H1 (cell line): ENCODE data around the gene WDFY3. TPM values are rescaled to one million over a fixed set of nuclear protein-coding genes. Genes with fewer than 3 reads are reported as not detected.

Experiments used
- CTCF ChIA-PET: fragments of 300-600 bp; sonication (Branson Sonifier 250); formaldehyde crosslinking; loops from one replicate; lab custom pipeline; 2021; ENCODE audit not compliant: partially characterized antibody; lab: Charles Lee
- POLR2A ChIA-PET: fragments of 300-600 bp; sonication (Branson Sonifier 250); formaldehyde crosslinking; loops from one replicate; lab custom pipeline; 2021; ENCODE audit warnings: inconsistent platforms; ENCODE audit not compliant: partially characterized antibody; lab: Charles Lee
- DNase-seq, 2 experiments: peaks; one replicate each; pipeline versions ENCODE4 v3.0.0 to v3.0.0-alpha.2; 2010 to 2022; ENCODE audit warnings: low spot score in 2 of 2, low read depth in 1 of 2, mixed read lengths in 1 of 2
- FAIRE-seq: peaks from 2 replicates; lab custom pipeline; 2011; peaks lifted over from hg19 to GRCh38; lab: Jason Lieb, UNC
- H2AFZ ChIP-seq: 2 replicates; pipeline ENCODE4 v1.8.1; 2012; ENCODE audit warnings: low read length, inconsistent platforms
- H2AK5ac ChIP-seq: 2 replicates; pipeline ENCODE4 v1.6.1; 2013; ENCODE audit warnings: low read depth, low read length
- H2BK120ac ChIP-seq: replicated peaks from 2 replicates; pipeline ENCODE3; 2013; ENCODE audit warnings: low read depth, low read length, inconsistent platforms
- H2BK12ac ChIP-seq: 2 replicates; pipeline ENCODE4 v1.6.1; 2013; ENCODE audit warnings: low read depth, low read length
- H2BK15ac ChIP-seq: 2 replicates; pipeline ENCODE4 v1.6.1; 2013; ENCODE audit warnings: low read length
- H2BK20ac ChIP-seq: 2 replicates; pipeline ENCODE4 v1.6.1; 2013; ENCODE audit warnings: low read length
- H2BK5ac ChIP-seq: 2 replicates; pipeline ENCODE4 v1.6.1; 2013; ENCODE audit warnings: low read depth, low read length
- H3K14ac ChIP-seq: 2 replicates; pipeline ENCODE4 v1.6.1; 2013; ENCODE audit warnings: inconsistent platforms; ENCODE audit not compliant: insufficient read length
- H3K18ac ChIP-seq: 2 replicates; pipeline ENCODE4 v1.6.1; 2013; ENCODE audit warnings: low read length; ENCODE audit errors: extremely low read depth
- H3K23ac ChIP-seq: 2 replicates; pipeline ENCODE4 v1.6.1; 2013; ENCODE audit warnings: inconsistent platforms; ENCODE audit not compliant: insufficient read length
- H3K23me2 ChIP-seq: 2 replicates; pipeline ENCODE4 v1.6.1; 2013; ENCODE audit warnings: low read depth, low read length
- H3K27ac ChIP-seq: 2 replicates; pipeline ENCODE4 v1.6.1; 2011; ENCODE audit warnings: low read depth, low read length, inconsistent platforms
- H3K27me3 ChIP-seq, 4 experiments: replicated peaks in 1 of 4; 1 replicate in 1 of 4; 2 replicates in 3 of 4; pipeline versions ENCODE4 v1.6.1 to v1.8.1; 2011 to 2013; ENCODE audit warnings: low read length in 3 of 4, mild to moderate bottlenecking in 3 of 4, inconsistent platforms in 2 of 4, mixed read lengths in 2 of 4, moderate library complexity in 1 of 4; ENCODE audit not compliant: control insufficient read depth in 3 of 4, insufficient read depth in 3 of 4; ENCODE audit errors: extremely low read depth in 1 of 4
- H3K36me3 ChIP-seq, 4 experiments: 2 replicates each; pipeline versions ENCODE4 v1.6.1 to v1.8.1; 2011 to 2013; ENCODE audit warnings: mild to moderate bottlenecking in 4 of 4, low read length in 3 of 4, moderate library complexity in 2 of 4, control low read depth in 1 of 4, inconsistent platforms in 1 of 4; ENCODE audit not compliant: insufficient read depth in 4 of 4, control insufficient read depth in 2 of 4
- H3K4ac ChIP-seq: replicated peaks from 2 replicates; pipeline ENCODE3; 2013; ENCODE audit warnings: low read length, low read depth, mixed read lengths, inconsistent platforms; ENCODE audit not compliant: insufficient read length
- H3K4me1 ChIP-seq, 4 experiments: replicated peaks in 1 of 4; 1 replicate in 1 of 4; 2 replicates in 3 of 4; pipeline versions ENCODE4 v1.6.1 to v1.8.1; 2011 to 2013; ENCODE audit warnings: low read length in 3 of 4, inconsistent platforms in 2 of 4, mixed read lengths in 1 of 4; ENCODE audit not compliant: insufficient read depth in 4 of 4, control insufficient read depth in 3 of 4
- H3K4me2 ChIP-seq, 2 experiments: 2 replicates each; pipeline versions ENCODE4 v1.6.1 to v1.8.1; 2011 to 2013; ENCODE audit warnings: low read depth in 2 of 2, low read length in 2 of 2, control low read depth in 1 of 2, inconsistent platforms in 1 of 2, mild to moderate bottlenecking in 1 of 2; ENCODE audit not compliant: insufficient read depth in 1 of 2
- H3K4me3 ChIP-seq, 4 experiments: fragments of 200-600, 300-600 bp in 1 of 4; sonication (generic), shearing (Covaris generic), sonication (Bioruptor Twin) in 1 of 4; 2 replicates each; pipeline versions ENCODE4 v1.5.1 to v1.8.1; 2011 to 2016; ENCODE audit warnings: low read length in 4 of 4, low read depth in 3 of 4, control low read depth in 2 of 4, inconsistent platforms in 2 of 4, mild to moderate bottlenecking in 2 of 4, mixed read lengths in 1 of 4, moderate library complexity in 1 of 4; ENCODE audit not compliant: insufficient read depth in 2 of 4; ENCODE audit errors: extremely low read depth in 1 of 4
- H3K56ac ChIP-seq: replicated peaks from 2 replicates; pipeline ENCODE3; 2013; ENCODE audit warnings: low read depth, mild to moderate bottlenecking, mixed read lengths, low read length, inconsistent platforms; ENCODE audit not compliant: insufficient read length
- H3K79me1 ChIP-seq: 2 replicates; pipeline ENCODE4 v1.6.1; 2013; ENCODE audit warnings: low read depth, low read length, control low read depth
- H3K79me2 ChIP-seq, 2 experiments: 2 replicates each; pipeline versions ENCODE4 v1.6.1 to v1.8.1; 2012 to 2013; ENCODE audit warnings: low read length in 2 of 2, mild to moderate bottlenecking in 2 of 2, inconsistent platforms in 1 of 2; ENCODE audit not compliant: insufficient read depth in 2 of 2, control insufficient read depth in 1 of 2
- H3K9ac ChIP-seq, 4 experiments: replicated peaks in 1 of 4; 1 replicate in 1 of 4; 2 replicates in 3 of 4; pipeline versions ENCODE4 v1.6.1 to v1.8.1; 2011 to 2013; ENCODE audit warnings: low read depth in 3 of 4, low read length in 3 of 4, control low read depth in 2 of 4, mild to moderate bottlenecking in 2 of 4, moderate library complexity in 2 of 4, inconsistent platforms in 1 of 4; ENCODE audit errors: extremely low read depth in 1 of 4
- H3K9me3 ChIP-seq, 2 experiments: 2 replicates each; pipeline versions ENCODE4 v1.6.1 to v1.8.1; 2012 to 2013; ENCODE audit warnings: mild to moderate bottlenecking in 2 of 2, moderate library complexity in 2 of 2, control low read depth in 1 of 2, inconsistent platforms in 1 of 2, low read depth in 1 of 2, low read length in 1 of 2, mixed read lengths in 1 of 2; ENCODE audit not compliant: insufficient read depth in 2 of 2
- H4K20me1 ChIP-seq, 2 experiments: replicated peaks in 1 of 2; 2 replicates each; pipeline versions ENCODE3 to v1.8.1; 2011 to 2013; ENCODE audit warnings: inconsistent platforms in 2 of 2, low read length in 2 of 2, mild to moderate bottlenecking in 1 of 2; ENCODE audit not compliant: insufficient read depth in 2 of 2, control insufficient read depth in 1 of 2
- H4K5ac ChIP-seq: 2 replicates; pipeline ENCODE4 v1.6.1; 2013; ENCODE audit warnings: low read length, low read depth, mixed read lengths, inconsistent platforms; ENCODE audit not compliant: insufficient read length
- H4K8ac ChIP-seq: 2 replicates; pipeline ENCODE4 v1.8.0; 2013; ENCODE audit warnings: mild to moderate bottlenecking, moderate library complexity, low read length, inconsistent platforms; ENCODE audit not compliant: insufficient read depth; ENCODE audit errors: extremely low read depth
- H4K91ac ChIP-seq: replicated peaks from 2 replicates; pipeline ENCODE3; 2013; ENCODE audit warnings: low read length, mixed read lengths, inconsistent platforms; ENCODE audit not compliant: insufficient read length
- CBX5 ChIP-seq: fragments of 300-800, 300-1000 bp; sonication (generic); IDR thresholded peaks from 2 replicates; pipeline ENCODE4 v1.7.1; 2016; ENCODE audit warnings: antibody characterized with exemption, low read length, low read depth
- SIRT6 ChIP-seq: IDR thresholded peaks from one replicate; pipeline ENCODE4 v1.7.1; 2012; ENCODE audit warnings: low read length, inconsistent platforms
- SUZ12 ChIP-seq: fragments of 200-600 bp; sonication (generic); IDR thresholded peaks from 2 replicates; pipeline ENCODE4 v1.6.1; 2012; ENCODE audit warnings: mild to moderate bottlenecking, inconsistent platforms, low read length, moderate library complexity, mixed read lengths
- WGBS, 2 experiments: shearing (Covaris generic) in 1 of 2; methylation state at CpG; one replicate each; pipeline versions ENCODE4 v1.1.6 to v1.1.7; 2013 to 2015; ENCODE audit warnings: low lambda C conversion rate in 2 of 2, mixed read lengths in 2 of 2, inconsistent platforms in 1 of 2, low coverage in 1 of 2, missing lambda C conversion rate in 1 of 2; ENCODE audit not compliant: insufficient replicate concordance in 2 of 2, insufficient coverage in 1 of 2, insufficient read length in 1 of 2; ENCODE audit errors: extremely low coverage in 1 of 2, missing lambda C conversion rate in 1 of 2; 5-methylcytosine and 5-hydroxymethylcytosine counted together
- polyA plus RNA-seq, 7 experiments: library from polyadenylated mRNA; depleted of rRNA in 3 of 7; stranded (reverse) in 5 of 7; unstranded in 2 of 7; fragments of >200 nt in 5 of 7; fragments of 200-250 nt in 2 of 7; gene quantifications; 1 replicate in 5 of 7; 2 replicates in 1 of 7; 4 replicates in 1 of 7; pipeline versions ENCODE4 v1.2.1 to v1.2.3, GENCODE V29; 2011 to 2013; ENCODE audit warnings: missing spikeins in 2 of 7, mixed read lengths in 2 of 7
- total RNA-seq: library from RNA; stranded (reverse); fragmentation: NEBNext Ultra II Directional; extraction: Animal tissue kit (Norgen Biotek cat#: 25700); gene quantifications from 2 replicates; pipeline ENCODE4 v1.2.1, GENCODE V29; 2021

WDFY3 gene
- total and polyA plus RNA-seq, 2 of the 8 experiments (the other 6 are each of a cell fraction or from before 2014, with no cell fraction given) = 25.6 to 62.4 TPM

DNA sequence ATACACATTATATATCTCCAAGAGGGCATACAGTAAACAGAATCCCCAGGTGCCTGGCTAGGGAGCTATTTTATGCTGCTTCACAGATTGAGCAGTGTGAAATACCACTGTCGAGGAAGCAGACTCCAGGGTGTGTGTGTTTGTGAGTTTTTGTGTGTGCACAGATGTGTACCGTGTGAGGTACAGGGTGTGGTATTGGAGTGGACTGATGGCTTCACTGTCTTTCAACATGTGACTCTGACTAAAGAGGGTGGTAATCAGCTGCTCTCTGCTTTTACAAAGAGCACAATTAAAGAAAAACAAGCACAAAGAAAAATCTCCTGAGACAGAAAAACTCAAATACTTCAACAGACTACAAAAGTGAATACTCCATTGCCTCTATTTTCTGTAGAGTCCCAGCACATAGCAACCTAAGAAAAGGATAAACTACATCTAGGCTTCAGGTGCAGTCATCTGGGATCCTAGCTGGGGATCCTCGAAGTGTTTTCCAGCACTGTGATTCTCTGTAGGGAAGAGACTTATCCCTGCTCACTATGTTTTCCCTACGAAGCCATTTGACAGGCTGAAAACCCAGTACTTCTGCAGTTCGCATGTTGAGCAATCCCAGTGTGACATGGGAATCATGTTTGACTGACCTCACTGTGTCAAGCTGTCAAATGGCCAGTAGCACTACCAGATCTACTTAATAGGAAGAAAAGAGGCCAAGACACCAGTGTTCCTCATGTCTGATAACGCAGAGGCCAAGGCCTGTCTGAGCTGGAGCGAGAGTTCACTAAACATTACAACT, 283.2 kb downstream of the WDFY3 start:
- ChIA-PET CTCF (interaction anchor here (1.0 to 1.4 kb wide), 3 partner anchors 74 to 155 kb away, joined by 3 to 9 read pairs (median 5); no protein-coding TSS in a partner anchor), POLR2A (no interaction called here)
- H3K18ac ChIP-seq = no peak overlapping the region
- H3K9me3 ChIP-seq = no peaks in the 10 kb centered on the region
- no peak overlapping the region for H2BK20ac ChIP-seq
- TF ChIP-seq CBX5 (no peak), SIRT6 (no peak), SUZ12 (no peak)
- no peak overlapping the region for H3K23ac ChIP-seq
- no peaks in the 10 kb centered on the region for H3K79me2 ChIP-seq
- peaks cover 0 to 4% (median 0%) of the 10 kb centered on the region in 4 experiments; a peak in 1 of 7 replicates for H3K4me1 ChIP-seq
- no peak overlapping the region for H2BK120ac ChIP-seq
- no peaks in the 10 kb centered on the region for H3K23me2 ChIP-seq
- H2BK5ac ChIP-seq = no peak overlapping the region
- 0 out of 7 replicates have a peak overlapping the region, but pooled peaks of 1 of the 4 experiments have one; percentile 43 for H3K9ac ChIP-seq
- H4K8ac ChIP-seq = no peak overlapping the region
- H4K20me1 ChIP-seq = no peaks in the 10 kb centered on the region
- WGBS, 2 experiments = 89% methylated on average over 7 of the region's 7 CpGs; no CpG with 5 or more reads in 1 of the 2 experiments
- no peak overlapping the region for H2AK5ac ChIP-seq
- no peak overlapping the region for H3K27ac ChIP-seq
- peaks cover 2 to 42% (median 27%) of the 10 kb centered on the region in 4 experiments; a peak in 7 of 8 replicates for H3K36me3 ChIP-seq
- no peak overlapping the region for H4K91ac ChIP-seq
- no peaks in the 10 kb centered on the region for H3K27me3 ChIP-seq
- H2BK15ac ChIP-seq = no peak overlapping the region
- FAIRE-seq = no peak
- H3K4me2 ChIP-seq = no peak overlapping the region
- no peaks in the 10 kb centered on the region for H3K79me1 ChIP-seq
- H3K4me3 ChIP-seq = no peak overlapping the region
- DNase-seq = no peak
- no peak overlapping the region for H3K14ac ChIP-seq
- no peak overlapping the region for H3K4ac ChIP-seq
- H2BK12ac ChIP-seq = no peak overlapping the region
- H2AFZ ChIP-seq = no peak overlapping the region
- H3K56ac ChIP-seq = no peak overlapping the region
- no peak overlapping the region for H4K5ac ChIP-seq
